Stimulated activated CD8-positive, alpha-beta memory T cell treated with anti-CD3 and anti-CD28 coated beads, Interleukin-12 subunit alpha, Interleukin-12 subunit beta, amount 100 ng/mL, for 4 hours (primary cell): ENCODE measurements around the gene CACNA2D2.

Source experiments
- DNase-seq: peaks from one replicate; pipeline ENCODE4 v3.0.0-alpha.2; 2020; ENCODE audit warnings: low read depth

The CACNA2D2 gene

DNA sequence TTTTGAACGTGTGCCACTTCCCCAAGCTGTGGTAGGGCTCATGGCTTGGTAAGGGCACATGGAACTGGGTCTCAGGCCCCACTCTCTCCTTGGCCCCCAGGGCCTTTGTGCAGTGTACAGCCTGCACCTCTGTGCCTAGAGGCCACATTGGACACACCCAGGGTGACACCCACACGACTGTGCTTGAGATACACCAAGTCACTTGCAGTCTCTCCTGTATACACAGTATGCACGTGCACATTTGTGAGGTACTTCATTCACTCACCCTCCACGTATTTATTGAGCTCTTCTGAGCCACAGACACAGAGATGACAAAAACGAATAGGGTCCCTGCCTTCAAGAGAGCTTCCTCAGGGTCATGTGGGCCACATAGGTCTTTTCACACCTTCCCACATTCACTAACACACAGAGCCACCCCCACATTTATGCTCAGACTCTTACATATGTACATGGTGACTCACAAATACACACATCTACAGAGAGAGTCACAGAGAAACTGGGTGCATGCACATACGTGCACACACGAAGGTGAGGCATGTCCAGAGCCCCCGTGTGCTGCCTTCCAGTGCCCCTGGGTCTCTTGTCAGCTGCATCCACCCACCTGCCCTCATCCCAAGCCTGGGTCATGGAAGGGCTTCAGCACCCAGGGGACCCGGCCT is 134.3 kb downstream of the CACNA2D2 start:
- no peak for DNase-seq

DNA sequence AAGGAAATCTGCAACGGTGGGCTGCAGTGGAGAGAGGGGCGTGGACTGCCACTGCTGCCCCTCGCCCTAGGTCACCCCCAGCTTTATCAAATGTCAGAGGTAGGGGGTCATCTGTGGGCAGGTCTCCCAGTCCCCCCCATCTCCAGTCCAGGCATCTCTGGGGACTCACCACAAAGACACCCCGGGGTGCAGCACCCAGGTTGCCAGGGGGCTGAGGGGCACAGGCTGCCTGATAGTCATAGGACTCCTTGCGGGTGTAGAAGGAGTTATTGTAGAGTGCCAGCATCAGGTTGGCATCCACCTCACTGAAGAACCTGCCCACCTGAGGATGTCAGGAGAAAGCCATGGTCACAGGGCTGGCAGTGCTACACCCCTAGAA is 137.6 kb downstream of the CACNA2D2 start:
- DNase-seq, result no peak

DNA sequence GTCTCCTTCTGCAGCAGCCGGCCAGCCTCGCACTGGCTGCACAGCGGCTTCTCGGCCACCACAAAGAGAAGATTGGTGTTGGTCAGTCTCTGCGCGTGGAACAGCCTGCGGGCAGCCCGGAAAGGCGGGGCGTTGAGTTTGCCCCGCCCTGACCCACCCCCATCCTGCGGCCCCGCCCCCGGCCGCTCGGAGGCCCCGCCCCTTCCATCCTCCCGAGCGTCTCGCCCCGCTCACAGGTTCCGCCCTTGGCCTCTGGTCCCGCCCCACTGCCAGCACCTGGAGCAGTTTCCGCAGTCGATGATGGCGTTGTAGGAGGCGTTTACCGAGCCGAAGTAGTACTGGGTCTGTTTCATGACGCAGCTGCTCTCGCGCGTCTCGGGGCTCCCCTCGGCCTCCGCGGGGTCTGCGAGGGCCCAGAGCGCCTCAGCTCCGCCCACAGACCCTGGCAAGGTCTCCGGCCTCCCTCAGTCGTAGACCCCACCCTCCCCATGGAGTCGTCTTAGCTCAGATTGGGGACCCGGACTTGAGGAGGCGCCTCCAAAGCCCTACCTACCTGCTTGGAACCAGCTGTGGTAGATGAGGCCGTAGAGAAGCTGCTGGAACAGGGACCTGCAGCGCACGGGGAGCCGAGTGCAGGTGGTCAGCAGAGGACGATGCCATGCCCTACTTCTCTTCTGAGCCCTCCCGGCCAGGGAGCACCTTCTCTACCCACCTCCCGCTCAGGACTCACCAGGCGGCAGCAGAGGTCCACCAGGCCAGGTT is 138.2 kb downstream of the CACNA2D2 start:
- peak; percentile 84 for DNase-seq

DNA sequence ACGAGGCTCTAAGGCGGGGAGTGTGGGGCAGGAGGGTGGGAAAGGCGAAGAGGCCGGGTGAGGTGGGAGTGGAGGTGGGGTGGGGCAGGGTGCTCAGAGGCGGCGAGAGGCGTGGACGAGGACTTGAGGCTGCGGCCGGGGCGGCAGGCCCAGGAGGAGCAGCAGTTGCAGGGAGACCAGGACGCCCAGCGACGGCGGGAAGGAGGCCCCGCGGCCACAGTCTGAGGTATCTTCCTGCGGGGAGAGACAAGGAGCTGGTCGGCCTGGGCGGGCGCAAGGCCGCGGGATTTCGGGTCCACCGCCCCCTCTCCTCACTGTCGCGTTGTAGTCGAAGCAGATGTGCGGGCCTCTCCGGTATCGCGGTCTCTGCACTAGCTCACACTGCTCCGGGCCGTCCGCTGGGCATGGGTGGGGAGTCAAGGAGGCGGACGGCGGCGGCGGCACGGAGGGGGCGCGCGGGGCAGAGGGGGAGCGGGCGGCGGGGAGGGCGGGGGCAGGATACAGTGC is 138.8 kb downstream of the CACNA2D2 start:
- no peak for DNase-seq

- no peak for DNase-seq
These were observed 143.7 kb downstream of the CACNA2D2 start for GRCh38 chr3:50359760-50360110.

GRCh38 chr3:50358911-50359759 is 144.3 kb downstream of the CACNA2D2 start, which contains the start of gene TMEM115:
Gene TMEM115, minus strand, starts transcription at chr3:50359521. Its CDS starts 458 bp downstream, at chr3:50359063.
- DNase-seq, result peak; percentile 85

- DNase-seq, result no peak
These were observed 145.0 kb downstream of the CACNA2D2 start for GRCh38 chr3:50358355-50358910.

DNA sequence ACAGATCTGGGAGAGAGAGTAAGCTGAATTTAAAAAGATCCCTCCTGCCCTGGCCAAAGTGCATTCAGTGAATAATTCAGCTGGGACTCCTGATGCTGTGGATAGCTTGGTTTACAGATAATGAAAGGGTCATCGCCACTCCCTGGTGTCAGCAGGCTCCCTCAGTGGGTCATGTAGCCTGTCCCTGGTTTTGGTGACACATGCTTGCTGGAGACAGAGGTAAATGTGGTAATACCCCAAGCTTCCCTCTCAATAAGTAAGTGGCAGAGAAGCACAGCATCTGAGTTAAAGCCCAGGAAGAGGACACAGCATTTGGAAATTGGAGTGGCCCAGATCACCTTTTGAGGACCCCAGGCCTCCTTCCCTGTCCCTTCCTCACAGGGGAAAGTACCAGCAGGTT is 146.0 kb downstream of the CACNA2D2 start:
- no peak for DNase-seq

DNA sequence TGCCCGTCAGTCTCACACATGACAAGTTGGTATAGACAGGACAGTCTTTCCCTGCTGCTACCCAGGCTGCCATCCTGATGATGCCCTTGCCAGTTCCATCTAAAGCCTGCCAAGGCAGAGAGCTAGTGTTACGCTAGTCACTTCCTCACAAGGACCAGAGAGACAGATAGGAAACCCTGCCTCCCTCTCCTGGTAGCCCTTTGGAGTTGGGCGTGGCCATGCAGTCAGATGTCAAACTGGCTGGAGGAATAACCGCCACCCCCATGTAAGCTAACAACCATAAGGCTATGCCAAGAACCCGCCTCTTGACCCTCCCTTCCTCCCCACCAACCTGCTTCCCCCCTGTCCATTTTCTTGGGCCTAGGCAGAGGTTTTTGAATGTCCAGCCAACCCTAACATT is 146.9 kb downstream of the CACNA2D2 start:
- no peak for DNase-seq

DNA sequence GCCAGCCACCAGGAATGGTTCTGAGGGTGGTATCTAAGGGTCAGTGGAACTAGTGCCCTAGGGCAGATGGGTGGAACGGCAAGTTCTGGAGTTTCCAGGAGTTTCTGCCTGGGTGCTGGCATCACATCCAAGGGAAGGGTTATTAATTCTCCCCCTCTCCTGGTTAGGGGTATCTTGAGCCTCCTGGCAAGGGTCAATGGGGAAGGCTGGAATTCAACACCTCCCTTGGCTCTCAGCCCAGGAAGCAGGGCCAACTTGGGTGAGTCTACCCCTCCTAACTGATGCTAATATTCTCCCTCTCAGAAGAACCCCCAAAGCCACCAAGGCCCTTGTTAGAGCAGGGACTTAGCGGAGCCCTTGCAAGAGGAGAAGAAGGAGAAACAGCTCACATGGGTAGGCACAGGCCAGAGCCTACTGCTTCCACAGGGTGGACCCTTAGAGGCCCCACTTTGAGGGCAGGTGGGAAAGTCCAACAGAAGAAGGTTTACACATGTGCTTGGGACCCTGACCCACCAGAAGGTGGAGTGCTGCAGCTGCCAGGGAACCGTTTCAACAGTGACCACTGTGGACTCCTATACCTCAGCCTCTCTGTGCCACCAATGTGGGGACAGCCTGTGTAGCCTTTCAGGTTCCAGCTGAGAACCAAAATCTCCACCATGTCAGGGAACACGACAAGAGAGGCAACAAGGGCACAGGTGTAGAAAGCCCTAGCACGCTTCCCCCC is 147.4 kb downstream of the CACNA2D2 start:
- DNase-seq, result no peak

GRCh38 chr3:50354850-50355249 is 148.6 kb downstream of the CACNA2D2 start:
- DNase-seq, result no peak

- no peak for DNase-seq
These were observed 149.2 kb downstream of the CACNA2D2 start for GRCh38 chr3:50354186-50354764.

DNA sequence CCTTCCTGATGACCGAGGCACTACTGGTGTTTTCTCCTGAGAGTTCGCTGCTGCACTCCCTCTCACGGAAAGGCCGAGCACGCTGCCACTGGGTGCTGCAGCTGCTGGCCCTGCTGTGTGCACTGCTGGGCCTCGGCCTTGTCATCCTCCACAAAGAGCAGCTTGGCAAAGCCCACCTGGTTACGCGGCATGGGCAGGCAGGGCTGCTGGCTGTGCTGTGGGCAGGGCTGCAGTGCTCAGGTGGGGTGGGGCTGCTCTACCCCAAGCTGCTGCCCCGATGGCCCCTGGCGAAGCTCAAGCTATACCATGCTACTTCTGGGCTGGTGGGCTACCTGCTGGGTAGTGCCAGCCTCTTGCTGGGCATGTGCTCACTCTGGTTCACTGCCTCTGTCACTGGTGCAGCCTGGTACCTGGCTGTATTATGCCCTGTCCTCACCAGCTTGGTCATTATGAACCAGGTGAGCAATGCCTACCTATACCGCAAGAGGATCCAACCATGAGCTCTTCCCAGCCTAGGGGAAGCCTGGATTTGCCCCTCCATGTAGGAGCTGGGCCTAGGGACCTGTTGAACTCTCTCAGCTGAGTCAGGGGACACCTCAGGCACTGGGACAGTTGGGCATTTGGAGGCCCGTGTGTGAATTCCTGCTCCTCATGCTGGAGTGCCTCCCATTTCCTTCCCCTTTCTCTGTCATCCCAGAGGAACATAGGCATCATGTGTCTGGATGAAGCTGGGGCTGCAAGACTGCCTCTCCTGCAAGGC is 150.0 kb downstream of the CACNA2D2 start:
- no peak for DNase-seq

DNA sequence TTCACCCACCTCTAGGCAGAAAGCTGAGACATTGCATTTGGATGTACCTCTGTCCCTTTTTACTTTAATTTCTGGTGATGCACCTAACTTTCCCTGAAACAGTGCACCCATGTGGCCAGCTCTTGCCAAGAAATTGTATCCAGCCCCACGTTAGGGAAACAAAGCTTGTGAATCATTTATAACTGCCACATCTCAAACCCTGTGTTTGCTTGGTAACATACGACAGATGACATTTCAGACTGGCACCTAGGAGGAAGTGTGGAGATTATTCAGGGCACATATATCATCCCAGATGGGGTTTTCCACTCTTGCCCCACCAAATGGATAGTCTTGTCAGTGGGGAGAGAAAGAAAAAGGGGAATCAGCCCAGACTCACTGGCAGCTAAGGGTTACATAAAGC is 150.7 kb downstream of the CACNA2D2 start:
- no peak for DNase-seq

DNA sequence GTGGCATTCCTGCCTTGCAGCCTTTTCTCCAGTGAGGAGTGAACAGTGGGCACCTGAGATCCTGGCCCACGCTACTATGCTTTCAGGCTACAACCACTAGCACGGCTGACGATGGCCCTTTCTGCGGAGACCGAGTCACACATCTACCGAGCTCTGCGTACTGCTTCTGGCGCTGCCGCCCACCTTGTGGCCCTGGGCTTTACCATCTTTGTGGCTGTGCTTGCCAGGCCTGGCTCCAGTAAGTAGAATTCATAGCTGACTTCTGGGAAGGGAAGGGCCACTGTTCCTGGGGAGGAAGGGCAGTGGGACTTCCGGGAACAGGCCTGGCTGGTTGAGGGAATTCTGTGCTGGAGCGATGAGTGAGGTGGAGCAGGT is 152.1 kb downstream of the CACNA2D2 start:
- DNase-seq, result no peak

- peak; percentile 100 for DNase-seq
These were observed 152.7 kb downstream of the CACNA2D2 start, which contains the start of the genes CYB561D2 and NPRL2 for GRCh38 chr3:50350527-50351322. Gene CYB561D2, plus strand, starts transcription at chr3:50350862. Its CDS starts 572 bp downstream, at chr3:50351434. Gene NPRL2, minus strand, starts transcription at chr3:50350775. Its CDS starts 123 bp downstream, at chr3:50350652.

DNA sequence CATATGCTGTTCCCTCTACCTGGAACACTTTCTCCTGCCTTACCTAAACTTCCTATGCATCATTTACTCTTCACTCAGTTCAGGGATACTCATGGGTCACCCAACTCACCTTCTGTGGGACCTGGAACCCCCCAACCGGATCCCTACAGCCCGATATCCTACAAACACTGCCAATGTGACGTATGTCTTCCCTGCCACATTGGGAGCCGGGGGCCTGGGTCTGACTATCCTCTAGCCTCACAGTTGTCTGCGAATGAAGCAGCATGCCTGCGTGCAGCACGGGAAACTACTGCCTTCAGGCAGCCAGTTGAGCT is 153.3 kb downstream of the CACNA2D2 start:
- DNase-seq, result no peak

- DNase-seq, result peak; percentile 60
These were observed 156.1 kb downstream of the CACNA2D2 start for GRCh38 chr3:50347187-50347813.

DNA sequence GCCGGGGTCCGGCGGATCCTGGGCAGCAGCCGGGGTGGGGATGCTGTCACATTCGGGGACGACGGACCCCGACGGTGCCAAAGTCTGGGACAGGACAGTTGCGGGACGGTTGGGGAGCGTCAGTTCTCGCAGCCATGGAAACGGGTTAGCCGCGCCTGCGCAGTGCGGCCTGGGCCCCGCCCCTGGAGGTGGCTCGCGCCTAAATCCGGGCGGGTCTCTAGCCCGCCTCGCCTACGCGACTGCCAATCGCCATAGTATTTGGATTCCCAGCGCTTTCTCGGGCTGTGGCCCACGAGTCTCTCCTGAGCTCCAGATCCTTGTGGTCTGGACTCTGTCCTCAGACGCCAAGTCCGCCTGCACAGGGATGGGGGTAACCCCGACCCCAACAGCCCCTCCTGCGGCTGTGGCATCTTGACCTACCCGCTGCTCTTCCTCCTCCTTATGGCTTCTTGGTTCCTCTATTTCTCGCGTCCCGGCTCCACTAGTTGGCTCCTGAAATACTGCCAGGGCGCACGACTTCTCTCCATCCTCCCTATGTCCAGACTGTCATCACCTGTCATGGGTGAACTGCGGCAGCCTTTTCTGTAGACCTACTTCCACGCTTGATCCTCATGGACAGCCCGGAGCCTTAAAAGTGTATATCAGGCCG is 157.7 kb downstream of the CACNA2D2 start, which contains the start of gene ZMYND10:
Gene ZMYND10, minus strand, starts transcription at position 147 of the 649 bp plus-strand sequence. CDS start 153 bp downstream, outside the sequence.
- peak; percentile 49 for DNase-seq
